CD4-positive, alpha-beta memory T cell (primary cell): ENCODE measurements around the gene NTN3. TPM values are rescaled to one million over a fixed set of nuclear protein-coding genes. Genes with fewer than 3 reads are reported as not detected.

ENCODE experiments used
- CTCF ChIA-PET: fragments of 350-600 bp; sonication (Branson Sonifier 250); formaldehyde crosslinking; loops from one replicate; lab custom pipeline; 2021; ENCODE audit warnings: inconsistent platforms; ENCODE audit not compliant: partially characterized antibody; lab: Charles Lee
- POLR2A ChIA-PET: fragments of 350-600 bp; sonication (Branson Sonifier 250); formaldehyde crosslinking; loops from one replicate; lab custom pipeline; 2021; ENCODE audit not compliant: partially characterized antibody; lab: Charles Lee
- DNase-seq, 5 donors: peaks; one replicate each; pipeline versions ENCODE4 v3.0.0 to v3.0.0-alpha.2; 2020 to 2022; ENCODE audit warnings: mixed read lengths in 1 of 5
- H3K27ac ChIP-seq: one replicate; pipeline ENCODE4 v1.7.0; 2013; ENCODE audit warnings: low read depth, low read length
- H3K27me3 ChIP-seq: 2 replicates; pipeline ENCODE4 v1.7.0; 2013; ENCODE audit warnings: mild to moderate bottlenecking, low read length, moderate library complexity; ENCODE audit not compliant: insufficient read depth
- H3K36me3 ChIP-seq: 2 replicates; pipeline ENCODE4 v1.7.0; 2013; ENCODE audit warnings: mild to moderate bottlenecking, low read length, moderate library complexity; ENCODE audit not compliant: insufficient read depth
- H3K4me1 ChIP-seq: 2 replicates; pipeline ENCODE4 v1.7.0; 2013; ENCODE audit warnings: mild to moderate bottlenecking, low read length, moderate library complexity; ENCODE audit not compliant: insufficient read depth
- H3K4me3 ChIP-seq, 2 donors: one replicate each; pipeline ENCODE4 v1.7.0; 2013; ENCODE audit warnings: low read length in 2 of 2, mild to moderate bottlenecking in 1 of 2
- H3K9me3 ChIP-seq, 2 donors: one replicate each; pipeline ENCODE4 v1.7.0; 2013; ENCODE audit warnings: low read length in 2 of 2, control low read depth in 1 of 2; ENCODE audit not compliant: control insufficient read depth in 1 of 2
- H3K27ac Mint-ChIP-seq, 7 donors: one replicate each; pipeline ENCODE4 v1.8.0; 2020 to 2021; ENCODE audit warnings: mixed read lengths in 7 of 7, mild to moderate bottlenecking in 6 of 7, inconsistent platforms in 3 of 7, moderate library complexity in 3 of 7
- H3K27me3 Mint-ChIP-seq, 2 donors: one replicate each; pipeline ENCODE4 v1.8.0; 2020 to 2021; ENCODE audit warnings: mixed read lengths in 2 of 2
- H3K36me3 Mint-ChIP-seq, 2 donors: one replicate each; pipeline ENCODE4 v1.8.0; 2020 to 2021; ENCODE audit warnings: mixed read lengths in 2 of 2, inconsistent platforms in 1 of 2, mild to moderate bottlenecking in 1 of 2
- H3K4me1 Mint-ChIP-seq, 4 donors: one replicate each; pipeline ENCODE4 v1.8.0; 2020 to 2021; ENCODE audit warnings: mixed read lengths in 4 of 4, mild to moderate bottlenecking in 1 of 4
- H3K4me3 Mint-ChIP-seq, 8 donors: one replicate each; pipeline ENCODE4 v1.8.0; 2020 to 2021; ENCODE audit warnings: mixed read lengths in 8 of 8, mild to moderate bottlenecking in 7 of 8, moderate library complexity in 6 of 8, inconsistent platforms in 3 of 8
- H3K9me3 Mint-ChIP-seq, 8 donors: one replicate each; pipeline ENCODE4 v1.8.0; 2020 to 2021; ENCODE audit warnings: mixed read lengths in 8 of 8, mild to moderate bottlenecking in 5 of 8, inconsistent platforms in 3 of 8, moderate library complexity in 1 of 8
- intact Hi-C: fragments of 100-400 bp; cut with micrococcal nuclease; formaldehyde crosslinking; loops from one replicate; pipeline ENCODE4 v1.15.1; 2023
- polyA plus RNA-seq, 2 donors: library from polyadenylated mRNA; unstranded; fragments of 300-500 nt; fragmentation: Illumina TruSeq; gene quantifications; one replicate each; pipeline ENCODE4 v1.2.3, GENCODE V29; 2021
- total RNA-seq, 2 experiments: library from RNA; stranded (reverse); gene quantifications; one replicate each; pipeline ENCODE4 v1.2.3, GENCODE V29; 2021

NTN3 gene
- total and polyA plus RNA-seq, 4 experiments from 2014 or later: not detected

- H3K27ac Mint-ChIP-seq: peak overlapping the region; percentile 13 to 97 (median 84)
- ChIA-PET CTCF (no interaction called here), POLR2A (interaction anchor here (1.5 to 7.0 kb wide), 2 partner anchors 14 to 19 kb away, joined by 5 to 170 read pairs; partner anchors contain the start of genes CEMP1 and PDPK1)
- H3K27me3 ChIP-seq: no peaks in the 10 kb centered on the region
- H3K4me1 ChIP-seq: peaks cover 67% of the 10 kb centered on the region
- H3K27ac ChIP-seq: peak overlapping the region; percentile 25
- H3K36me3 ChIP-seq: no peaks in the 10 kb centered on the region
- no peak overlapping the region for H3K4me3 ChIP-seq
- intact Hi-C loops: loop anchor here (10.0 kb wide), 1 partner anchor 253 kb away; the partner anchor contains the start of gene RNPS1
- H3K27me3 Mint-ChIP-seq: peaks cover 0 to 1% of the 10 kb centered on the region in 2 donors
- peak overlapping the region in 3 of 8 donors; percentile 50 to 93 (median 71) for H3K4me3 Mint-ChIP-seq
- no peaks in the 10 kb centered on the region for H3K9me3 ChIP-seq
- H3K9me3 Mint-ChIP-seq: peaks cover 0 to 7% (median 0%) of the 10 kb centered on the region in 8 donors
- DNase-seq: no peak
- peaks cover 39 to 79% (median 59%) of the 10 kb centered on the region in 4 donors for H3K4me1 Mint-ChIP-seq
- peaks cover 6 to 44% of the 10 kb centered on the region in 2 donors for H3K36me3 Mint-ChIP-seq
Measured at GRCh38 chr16:2517954-2518605, 47.0 kb downstream of the NTN3 start.

GRCh38 chr16:2518823-2519710 lies 48.0 kb downstream of the NTN3 start:
- no peaks in the 10 kb centered on the region for H3K36me3 ChIP-seq
- peak in 1 of 5 donors; percentile 42 for DNase-seq
- H3K27ac ChIP-seq: peak overlapping the region; percentile 49
- H3K4me3 ChIP-seq: no peak overlapping the region
- peaks cover 64% of the 10 kb centered on the region for H3K4me1 ChIP-seq
- H3K4me3 Mint-ChIP-seq: peak overlapping the region; percentile 72 to 94 (median 79)
- peak overlapping the region; percentile 91 to 96 (median 95) for H3K27ac Mint-ChIP-seq
- H3K27me3 ChIP-seq: no peaks in the 10 kb centered on the region
- ChIA-PET CTCF (interaction anchor here (0.9 kb wide), 1 partner anchor 13 kb away, joined by 4 read pairs; no protein-coding TSS in a partner anchor), POLR2A (interaction anchor here (0.9 to 7.0 kb wide), 7 partner anchors 10 to 736 kb away, joined by 3 to 170 read pairs (median 5); partner anchors contain the start of genes CEMP1, ELOB, NUBP2 and PDPK1)
- H3K27me3 Mint-ChIP-seq: peaks cover 0 to 1% of the 10 kb centered on the region in 2 donors
- H3K4me1 Mint-ChIP-seq: peaks cover 39 to 76% (median 58%) of the 10 kb centered on the region in 4 donors
- H3K9me3 ChIP-seq: no peaks in the 10 kb centered on the region
- peaks cover 0 to 10% (median 0%) of the 10 kb centered on the region in 8 donors for H3K9me3 Mint-ChIP-seq
- intact Hi-C loops: loop anchor here (10.0 kb wide), 1 partner anchor 254 kb away; the partner anchor contains the start of gene RNPS1
- peaks cover 7 to 50% of the 10 kb centered on the region in 2 donors for H3K36me3 Mint-ChIP-seq

- peaks cover 0 to 10% (median 0%) of the 10 kb centered on the region in 8 donors for H3K9me3 Mint-ChIP-seq
- H3K4me1 Mint-ChIP-seq: peaks cover 42 to 74% (median 61%) of the 10 kb centered on the region in 4 donors
- peaks cover 0 to 1% of the 10 kb centered on the region in 2 donors for H3K27me3 Mint-ChIP-seq
- H3K27ac ChIP-seq: peak overlapping the region; percentile 49
- POLR2A ChIA-PET: interaction anchor here (0.6 to 7.0 kb wide), 14 partner anchors 9 to 1210 kb away, joined by 3 to 170 read pairs (median 4); partner anchors contain the start of genes CEMP1, ELOB, MLST8 and NUBP2
- peaks cover 5% of the 10 kb centered on the region for H3K36me3 ChIP-seq
- no peak overlapping the region for H3K4me3 ChIP-seq
- H3K27me3 ChIP-seq: no peaks in the 10 kb centered on the region
- DNase-seq: no peak
- intact Hi-C loops: loop anchor here (10.0 kb wide), 1 partner anchor 255 kb away; the partner anchor contains the start of gene RNPS1
- peaks cover 63% of the 10 kb centered on the region for H3K4me1 ChIP-seq
- H3K27ac Mint-ChIP-seq: peak overlapping the region; percentile 91 to 96 (median 95)
- H3K9me3 ChIP-seq: no peaks in the 10 kb centered on the region
- H3K4me3 Mint-ChIP-seq: peak overlapping the region; percentile 72 to 94 (median 79)
- peaks cover 13 to 55% of the 10 kb centered on the region in 2 donors for H3K36me3 Mint-ChIP-seq
- CTCF ChIA-PET: interaction anchor here (0.9 kb wide), 1 partner anchor 13 kb away, joined by 4 read pairs; no protein-coding TSS in a partner anchor
Measured at GRCh38 chr16:2519711-2520080, 48.6 kb downstream of the NTN3 start.

- peaks cover 16 to 53% of the 10 kb centered on the region in 2 donors for H3K36me3 Mint-ChIP-seq
- ChIA-PET CTCF (interaction anchor here (0.7 to 0.9 kb wide), 2 partner anchors 11 to 12 kb away, joined by 4 read pairs; partner anchors contain the start of gene CEMP1), POLR2A (interaction anchor here (0.6 to 7.0 kb wide), 16 partner anchors 8 to 1211 kb away, joined by 3 to 170 read pairs (median 4); partner anchors contain the start of genes CEMP1, ELOB, MLST8 and NUBP2)
- peaks cover 0 to 10% (median 0%) of the 10 kb centered on the region in 8 donors for H3K9me3 Mint-ChIP-seq
- H3K4me1 Mint-ChIP-seq: peaks cover 42 to 69% (median 57%) of the 10 kb centered on the region in 4 donors
- Histone ChIP-seq H3K27me3 (no peaks in the 10 kb centered on the region), H3K4me3 (peak within 1 kb of the TSS; percentile 36 to 60), H3K27ac (peak within 1 kb of the TSS; percentile 84), H3K36me3 (peaks cover 6% of the 10 kb centered on the region), H3K9me3 (no peaks in the 10 kb centered on the region), H3K4me1 (peaks cover 58% of the 10 kb centered on the region)
- intact Hi-C loops: no loop called here
- peak within 1 kb of the TSS; percentile 87 to 95 (median 93) for H3K4me3 Mint-ChIP-seq
- peaks cover 0 to 1% of the 10 kb centered on the region in 2 donors for H3K27me3 Mint-ChIP-seq
- H3K27ac Mint-ChIP-seq: peak within 1 kb of the TSS; percentile 91 to 99 (median 97)
- DNase-seq: peak; percentile 88 to 91 (median 89)
Measured at GRCh38 chr16:2520097-2520783, 49.1 kb downstream of the NTN3 start, which contains the start of gene AMDHD2. TSS of gene AMDHD2 (plus strand) at chr16:2520371. CDS start at chr16:2520459, 88 bp downstream.

- peaks cover 35 to 62% (median 50%) of the 10 kb centered on the region in 4 donors for H3K4me1 Mint-ChIP-seq
- H3K27ac Mint-ChIP-seq: peak overlapping the region; percentile 91 to 99 (median 97)
Measured at GRCh38 chr16:2520784-2521531, 49.9 kb downstream of the NTN3 start.

More at GRCh38 chr16:2520784-2521531, 49.9 kb downstream of the NTN3 start:
- Mint-ChIP-seq H3K27me3 (peaks cover 0 to 1% of the 10 kb centered on the region in 2 donors), H3K9me3 (peaks cover 0 to 8% (median 0%) of the 10 kb centered on the region in 8 donors), H3K4me3 (peak overlapping the region; percentile 87 to 95 (median 93)), H3K36me3 (peaks cover 16 to 47% of the 10 kb centered on the region in 2 donors)
- Histone ChIP-seq H3K9me3 (no peaks in the 10 kb centered on the region), H3K4me3 (peak overlapping the region; percentile 36 to 60), H3K27me3 (no peaks in the 10 kb centered on the region), H3K27ac (peak overlapping the region; percentile 84), H3K36me3 (peaks cover 6% of the 10 kb centered on the region), H3K4me1 (peaks cover 50% of the 10 kb centered on the region)
- intact Hi-C loops: loop anchor here (1.0 kb wide), 1 partner anchor 11 kb away; no protein-coding TSS in a partner anchor
- POLR2A ChIA-PET: interaction anchor here (0.7 to 7.0 kb wide), 11 partner anchors 8 to 1212 kb away, joined by 3 to 170 read pairs (median 5); partner anchors contain the start of genes CEMP1, ELOB, PDPK1 and RPS2
- CTCF ChIA-PET: interaction anchor here (0.7 kb wide), 1 partner anchor 10 kb away, joined by 4 read pairs; the partner anchor contains the start of gene CEMP1
- DNase-seq: peak; percentile 84 to 92 (median 88)
